ENCODE measurements around the gene NFIB.

DNA sequence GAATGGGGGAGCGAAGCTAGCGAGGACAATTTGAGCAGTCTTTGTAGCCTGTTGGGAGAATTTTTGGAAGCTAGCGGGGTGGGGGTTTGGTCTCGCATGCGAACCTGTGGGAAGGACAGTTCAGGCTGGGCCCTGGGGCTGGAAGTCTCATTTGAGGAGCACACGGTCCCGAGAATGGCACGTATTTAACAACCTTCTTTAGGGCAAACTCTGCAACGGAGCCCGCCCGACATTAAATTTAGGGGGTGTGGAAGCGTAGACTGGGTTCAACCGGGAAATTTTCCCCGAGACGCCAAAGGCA lies 35.2 kb upstream of the NFIB start:
- TF ChIP-seq CTCF (IDR thresholded peaks at IDR 0.05), result no peak
- TF ChIP-seq EP300 (IDR thresholded peaks at IDR 0.05; ENCODE audit: low read depth), result no peak
- no peak for TF ChIP-seq POLR2AphosphoS5 (IDR thresholded peaks at IDR 0.05)
- no peak for TF ChIP-seq POLR2A (IDR thresholded peaks at IDR 0.05)
